Smooth muscle cell (in vitro differentiated cells): ENCODE data around the gene LPO. TPM values are rescaled to one million over a fixed set of nuclear protein-coding genes. Genes with fewer than 3 reads are reported as not detected.
A peak's percentile ranks its signal among the peaks of the same experiment; 100 is the strongest.

Source experiments
- DNase-seq: peaks from one replicate; lab custom pipeline; 2025; ENCODE audit not compliant: unreplicated experiment; lab: John Stamatoyannopoulos, UW
- H2AFZ ChIP-seq: fragments of 200-600 bp; sonication (generic); 2 replicates; pipeline ENCODE4 v1.6.0; 2016; ENCODE audit warnings: antibody characterized with exemption, low read depth, mild to moderate bottlenecking
- H3F3A ChIP-seq: fragments of 200-600 bp; sonication (generic); 2 replicates; pipeline ENCODE4 v1.6.0; 2017; ENCODE audit warnings: antibody characterized with exemption, low read depth
- H3K27ac ChIP-seq: fragments of 200-600 bp; sonication (generic); 2 replicates; pipeline ENCODE4 v1.5.1; 2016; ENCODE audit warnings: low read depth, mild to moderate bottlenecking
- H3K27me3 ChIP-seq: fragments of 200-600 bp; sonication (generic); 2 replicates; pipeline ENCODE4 v1.6.1; 2016; ENCODE audit warnings: low read depth, mild to moderate bottlenecking
- H3K36me3 ChIP-seq: fragments of 200-600 bp; sonication (generic); 2 replicates; pipeline ENCODE4 v1.5.1; 2016; ENCODE audit warnings: low read depth
- H3K4me1 ChIP-seq: fragments of 200-600 bp; sonication (generic); 2 replicates; pipeline ENCODE4 v1.5.1; 2016; ENCODE audit warnings: low read depth
- H3K4me2 ChIP-seq: fragments of 200-600 bp; sonication (generic); 2 replicates; pipeline ENCODE4 v1.6.0; 2016; ENCODE audit warnings: mild to moderate bottlenecking
- H3K4me3 ChIP-seq: fragments of 200-600 bp; sonication (generic); 2 replicates; pipeline ENCODE4 v1.5.1; 2016; ENCODE audit warnings: mild to moderate bottlenecking
- H3K79me2 ChIP-seq: fragments of 200-600 bp; sonication (generic); 2 replicates; pipeline ENCODE4 v1.6.0; 2016; ENCODE audit warnings: low read depth, mild to moderate bottlenecking
- H3K9ac ChIP-seq: fragments of 200-600 bp; sonication (generic); 2 replicates; pipeline ENCODE4 v1.6.0; 2016; ENCODE audit warnings: low read depth
- H3K9me3 ChIP-seq: fragments of 200-600 bp; sonication (generic); replicated peaks from 2 replicates; pipeline ENCODE4 v1.5.1; 2016; ENCODE audit warnings: low read depth
- H4K20me1 ChIP-seq: fragments of 200-600 bp; sonication (generic); 2 replicates; pipeline ENCODE4 v1.6.0; 2016; ENCODE audit warnings: low read depth
- WGBS: methylation state at CpG from one replicate; pipeline ENCODE4 v1.1.7; 2016; ENCODE audit warnings: low lambda C conversion rate; 5-methylcytosine and 5-hydroxymethylcytosine counted together
- polyA plus RNA-seq: library from polyadenylated mRNA; unstranded; fragments of >200 nt; fragmentation: Nextera tagmentation; extraction: Ambion mirVana; gene quantifications from 2 replicates; pipeline ENCODE4 v1.2.1, GENCODE V29; 2016
- total RNA-seq: library from RNA; depleted of rRNA; stranded (reverse); fragments of >200 nt; gene quantifications from 2 replicates; pipeline ENCODE4 v1.2.3, GENCODE V29; 2014
- TF ChIP-seq, protein P1 (sequence below): fragments of 200-600 bp; sonication (generic); IDR thresholded peaks from 2 replicates; pipeline ENCODE4 v1.5.1; 2017; ENCODE audit warnings: borderline replicate concordance, mild to moderate bottlenecking, antibody characterized with exemption; ENCODE audit not compliant: insufficient read depth, poor library complexity, severe bottlenecking

Gene LPO
- total and polyA plus RNA-seq, 2 experiments from 2014 or later: 3.3 to 4.1 TPM

DNA sequence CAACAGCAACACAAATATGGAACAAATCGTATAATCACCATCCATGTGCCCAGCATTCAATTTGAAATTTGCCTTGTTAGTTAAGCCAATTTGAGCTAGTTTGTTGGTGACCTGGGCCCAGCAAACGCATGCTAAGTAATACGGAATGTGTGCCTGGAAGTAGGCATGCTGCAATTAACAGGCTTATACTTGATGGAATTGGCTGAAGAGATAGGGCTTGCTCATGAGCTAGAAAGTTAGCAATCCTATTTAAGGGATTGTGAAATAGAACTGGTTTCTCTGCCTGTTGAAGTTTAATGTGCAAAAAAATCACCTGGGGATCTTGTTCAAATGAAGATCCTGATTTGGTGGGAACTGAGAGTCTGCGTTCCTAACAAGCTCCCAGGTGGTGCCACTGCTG is 8.5 kb upstream of the LPO start:
- Histone ChIP-seq H3K9ac (no peak overlapping the region), H3F3A (peaks cover 7% of the 10 kb centered on the region), H2AFZ (no peak overlapping the region), H3K4me2 (no peak overlapping the region), H4K20me1 (no peaks in the 10 kb centered on the region), H3K36me3 (no peaks in the 10 kb centered on the region), H3K9me3 (no peaks in the 10 kb centered on the region), H3K79me2 (no peaks in the 10 kb centered on the region), H3K27ac (no peak overlapping the region), H3K4me3 (no peak overlapping the region), H3K4me1 (peaks cover 14% of the 10 kb centered on the region), H3K27me3 (no peaks in the 10 kb centered on the region)
- TF ChIP-seq, protein P1, sequence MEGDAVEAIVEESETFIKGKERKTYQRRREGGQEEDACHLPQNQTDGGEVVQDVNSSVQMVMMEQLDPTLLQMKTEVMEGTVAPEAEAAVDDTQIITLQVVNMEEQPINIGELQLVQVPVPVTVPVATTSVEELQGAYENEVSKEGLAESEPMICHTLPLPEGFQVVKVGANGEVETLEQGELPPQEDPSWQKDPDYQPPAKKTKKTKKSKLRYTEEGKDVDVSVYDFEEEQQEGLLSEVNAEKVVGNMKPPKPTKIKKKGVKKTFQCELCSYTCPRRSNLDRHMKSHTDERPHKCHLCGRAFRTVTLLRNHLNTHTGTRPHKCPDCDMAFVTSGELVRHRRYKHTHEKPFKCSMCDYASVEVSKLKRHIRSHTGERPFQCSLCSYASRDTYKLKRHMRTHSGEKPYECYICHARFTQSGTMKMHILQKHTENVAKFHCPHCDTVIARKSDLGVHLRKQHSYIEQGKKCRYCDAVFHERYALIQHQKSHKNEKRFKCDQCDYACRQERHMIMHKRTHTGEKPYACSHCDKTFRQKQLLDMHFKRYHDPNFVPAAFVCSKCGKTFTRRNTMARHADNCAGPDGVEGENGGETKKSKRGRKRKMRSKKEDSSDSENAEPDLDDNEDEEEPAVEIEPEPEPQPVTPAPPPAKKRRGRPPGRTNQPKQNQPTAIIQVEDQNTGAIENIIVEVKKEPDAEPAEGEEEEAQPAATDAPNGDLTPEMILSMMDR: no peak
- no peak for DNase-seq
- WGBS: 83% methylated on average over 4 of the region's 4 CpGs

DNA sequence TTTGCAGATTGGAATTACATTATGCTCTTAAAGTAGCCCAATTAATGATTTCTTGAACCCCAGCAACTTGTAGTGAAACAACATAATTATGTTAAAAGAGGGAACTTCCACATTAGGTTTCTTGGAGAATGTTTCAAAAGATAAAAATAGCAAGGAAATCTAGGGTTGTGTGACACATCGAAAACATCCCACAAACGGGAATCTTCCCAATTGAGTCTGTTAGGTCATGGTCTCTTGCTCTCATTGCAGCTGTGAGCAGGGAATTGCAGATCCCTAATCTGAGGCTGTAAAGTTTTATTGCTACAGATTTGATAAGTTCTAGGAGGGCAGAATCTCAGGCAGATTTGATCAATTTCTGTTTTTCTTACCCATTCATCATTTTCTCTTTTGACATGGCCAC is 6.7 kb upstream of the LPO start:
- Histone ChIP-seq H3K36me3 (no peaks in the 10 kb centered on the region), H3F3A (peaks cover 7% of the 10 kb centered on the region), H4K20me1 (no peaks in the 10 kb centered on the region), H3K79me2 (no peaks in the 10 kb centered on the region), H3K27me3 (peaks cover 3% of the 10 kb centered on the region), H3K27ac (peak overlapping the region; percentile 92), H3K4me1 (peaks cover 14% of the 10 kb centered on the region), H3K4me3 (no peak overlapping the region), H3K9me3 (no peaks in the 10 kb centered on the region), H3K4me2 (peak overlapping the region; percentile 55), H3K9ac (peak overlapping the region; percentile 68), H2AFZ (no peak overlapping the region)
- DNase-seq: no peak
- 15% methylated on average over 2 of the region's 2 CpGs for WGBS
- TF ChIP-seq, protein P1: no peak

DNA sequence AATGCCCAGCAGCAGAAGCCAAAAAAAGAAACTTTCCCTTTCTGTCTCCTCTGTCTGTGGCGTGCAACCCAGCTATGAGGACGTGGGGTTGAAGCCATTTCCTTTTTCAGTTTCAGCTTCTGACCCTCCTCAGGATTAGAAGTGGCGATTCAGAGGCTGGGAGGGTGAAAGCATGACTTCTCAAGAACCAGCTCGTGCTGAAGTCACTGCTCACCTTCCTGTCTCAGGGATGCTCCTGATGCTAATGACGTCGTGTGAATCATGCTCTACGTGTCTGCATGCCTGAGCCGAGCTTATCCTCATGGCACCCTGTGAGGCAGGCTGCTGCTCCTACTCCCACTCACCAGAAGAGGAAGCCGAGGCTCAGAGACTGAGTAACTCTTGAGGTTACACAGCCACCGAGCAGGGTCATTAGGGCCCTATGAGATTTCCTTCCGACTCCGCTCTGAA is 5.7 kb upstream of the LPO start:
- Histone ChIP-seq H3K4me2 (peak overlapping the region; percentile 69), H3K79me2 (no peaks in the 10 kb centered on the region), H3K9ac (peak overlapping the region; percentile 68), H3K4me3 (no peak overlapping the region), H3K4me1 (peaks cover 14% of the 10 kb centered on the region), H3K27ac (peak overlapping the region; percentile 92), H4K20me1 (no peaks in the 10 kb centered on the region), H3K27me3 (peaks cover 7% of the 10 kb centered on the region), H2AFZ (no peak overlapping the region), H3F3A (peaks cover 7% of the 10 kb centered on the region), H3K36me3 (no peaks in the 10 kb centered on the region), H3K9me3 (no peaks in the 10 kb centered on the region)
- 14% methylated on average over 12 of the region's 12 CpGs for WGBS
- TF ChIP-seq, protein P1: no peak
- DNase-seq: no peak

DNA sequence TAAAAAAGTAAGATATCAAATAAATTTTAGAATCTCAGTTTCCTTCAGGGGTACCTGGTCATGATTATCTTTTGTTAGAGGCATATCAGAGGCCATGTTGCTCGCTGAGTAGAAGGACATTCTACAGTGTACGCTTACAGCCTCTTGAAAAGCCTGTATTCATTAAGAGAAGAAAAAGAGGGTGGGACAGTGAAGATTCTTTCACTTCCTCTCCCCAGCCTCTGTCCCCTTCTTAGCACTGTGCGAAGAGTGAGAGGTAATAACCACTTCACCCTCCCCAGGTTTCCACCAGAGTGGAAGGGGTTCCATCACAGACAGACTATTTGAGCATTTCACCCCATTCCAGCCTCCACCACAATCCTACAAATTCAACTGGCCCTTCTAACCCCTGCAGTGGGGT is 4.8 kb upstream of the LPO start:
- TF ChIP-seq, protein P1: no peak
- no peak for DNase-seq
- Histone ChIP-seq H4K20me1 (no peaks in the 10 kb centered on the region), H3K4me2 (peak overlapping the region; percentile 69), H3K9ac (no peak overlapping the region), H3K79me2 (no peaks in the 10 kb centered on the region), H2AFZ (no peak overlapping the region), H3K36me3 (no peaks in the 10 kb centered on the region), H3K9me3 (no peaks in the 10 kb centered on the region), H3K4me3 (no peak overlapping the region), H3K27ac (peak overlapping the region; percentile 92), H3F3A (peaks cover 7% of the 10 kb centered on the region), H3K27me3 (peaks cover 7% of the 10 kb centered on the region), H3K4me1 (peaks cover 14% of the 10 kb centered on the region)
- WGBS: 88% methylated on average over 3 of the region's 3 CpGs
